SK-N-SH treated with all-trans-retinoic acid at 6 μM for 48 hours (cell line): ENCODE data around the gene POLR1E.

ENCODE experiments used
- ATAC-seq: fragments of 200-7000 bp; cut with Tn5 transposase; 3 replicates; pipeline ENCODE4 v1.9.1; 2020; ENCODE audit warnings: mild to moderate bottlenecking, moderate library complexity
- BACH2 ChIP-seq: fragments of 250-450 bp; sonication (Bioruptor Pico); IDR thresholded peaks from 2 replicates; pipeline ENCODE4 v1.9.0; 2021; ENCODE audit warnings: mild to moderate bottlenecking, borderline replicate concordance
- CSDC2 ChIP-seq: fragments of 250-450 bp; sonication (Bioruptor Pico); IDR thresholded peaks from 2 replicates; pipeline ENCODE4 v1.5.0; 2020; ENCODE audit warnings: mild to moderate bottlenecking, moderate library complexity
- ESRRG ChIP-seq: fragments of 250-450 bp; sonication (Bioruptor Pico); IDR thresholded peaks from 2 replicates; pipeline ENCODE4 v1.6.1; 2021; ENCODE audit warnings: mild to moderate bottlenecking
- GLIS3 ChIP-seq: fragments of 250-450 bp; sonication (Bioruptor Pico); IDR thresholded peaks from 2 replicates; pipeline ENCODE4 v1.5.0; 2020; ENCODE audit warnings: mild to moderate bottlenecking, moderate library complexity
- ISL1 ChIP-seq: fragments of 250-450 bp; sonication (Bioruptor Pico); IDR thresholded peaks from 2 replicates; pipeline ENCODE4 v2.1.2; 2022; ENCODE audit warnings: mild to moderate bottlenecking, moderate library complexity
- OSR1 ChIP-seq: fragments of 250-450 bp; sonication (Bioruptor Pico); IDR thresholded peaks from 2 replicates; pipeline ENCODE4 v1.8.0; 2022; ENCODE audit warnings: moderate library complexity, mild to moderate bottlenecking, inconsistent platforms
- POU6F1 ChIP-seq: fragments of 250-450 bp; sonication (Bioruptor Pico); IDR thresholded peaks from 2 replicates; pipeline ENCODE4 v1.8.0; 2021; ENCODE audit warnings: low read depth, mild to moderate bottlenecking, moderate library complexity, borderline replicate concordance
- PPARA ChIP-seq: fragments of 250-450 bp; sonication (Bioruptor Pico); IDR thresholded peaks from 2 replicates; pipeline ENCODE4 v1.5.0; 2020; ENCODE audit warnings: mild to moderate bottlenecking, borderline replicate concordance
- RARB ChIP-seq: fragments of 250-450 bp; sonication (Bioruptor Pico); IDR thresholded peaks from 2 replicates; pipeline ENCODE4 v1.8.0; 2021; ENCODE audit warnings: mild to moderate bottlenecking, moderate library complexity
- SNAI2 ChIP-seq: fragments of 250-450 bp; sonication (Bioruptor Pico); IDR thresholded peaks from 2 replicates; pipeline ENCODE4 v1.5.0; 2020; ENCODE audit warnings: mild to moderate bottlenecking, moderate library complexity
- TCF4 ChIP-seq: fragments of 250-450 bp; sonication (Bioruptor Pico); IDR thresholded peaks from 2 replicates; pipeline ENCODE4 v1.8.0; 2021; ENCODE audit warnings: mild to moderate bottlenecking, moderate library complexity, borderline replicate concordance
- TOX ChIP-seq: fragments of 250-450 bp; sonication (Bioruptor Pico); IDR thresholded peaks from 2 replicates; pipeline ENCODE4 v1.8.0; 2021; ENCODE audit warnings: mild to moderate bottlenecking, moderate library complexity, borderline replicate concordance
- ZC3H10 ChIP-seq: fragments of 250-450 bp; sonication (Bioruptor Pico); IDR thresholded peaks from 2 replicates; pipeline ENCODE4 v1.5.1; 2021; ENCODE audit warnings: mild to moderate bottlenecking, moderate library complexity
- ZFP3 ChIP-seq: fragments of 250-450 bp; sonication (Bioruptor Pico); IDR thresholded peaks from 2 replicates; pipeline ENCODE4 v1.5.0; 2020; ENCODE audit warnings: mild to moderate bottlenecking, moderate library complexity
- ZFP30 ChIP-seq: fragments of 450-650 bp; formaldehyde crosslinking; IDR thresholded peaks from 2 replicates; pipeline ENCODE4 v1.5.0; 2022; ENCODE audit warnings: mild to moderate bottlenecking, moderate library complexity
- ZNF8 ChIP-seq: fragments of 450-650 bp; formaldehyde crosslinking; IDR thresholded peaks from 2 replicates; pipeline ENCODE4 v1.5.0; 2020; ENCODE audit warnings: mild to moderate bottlenecking, moderate library complexity
- TF ChIP-seq, protein P1 (sequence below): fragments of 250-450 bp; sonication (Bioruptor Pico); IDR thresholded peaks from 2 replicates; pipeline ENCODE4 v1.5.0; 2020; ENCODE audit warnings: mild to moderate bottlenecking, moderate library complexity
- TF ChIP-seq, protein P2 (sequence below): fragments of 250-450 bp; sonication (Bioruptor Pico); IDR thresholded peaks from 2 replicates; pipeline ENCODE4 v1.8.0; 2020; ENCODE audit warnings: mild to moderate bottlenecking, moderate library complexity, borderline replicate concordance
- TF ChIP-seq, protein P3 (sequence below): fragments of 250-450 bp; sonication (Bioruptor Pico); IDR thresholded peaks from 2 replicates; pipeline ENCODE4 v1.5.1; 2020; ENCODE audit warnings: low read depth, mild to moderate bottlenecking, moderate library complexity

POLR1E gene

GRCh38 chr9:37453827-37454226 is 31.9 kb upstream of the POLR1E start:
- ATAC-seq, result no peak
- TF ChIP-seq GLIS3 (CRISPR knock-in tag) (no peak), TCF4 (CRISPR knock-in tag) (no peak), ZFP30 (CRISPR knock-in tag) (no peak), ISL1 (CRISPR knock-in tag) (no peak), PPARA (no peak), TOX (CRISPR knock-in tag) (no peak), SNAI2 (no peak), CSDC2 (CRISPR knock-in tag) (no peak), RARB (CRISPR knock-in tag) (no peak), POU6F1 (CRISPR knock-in tag) (no peak), ESRRG (CRISPR knock-in tag) (no peak), ZFP3 (CRISPR knock-in tag) (no peak), BACH2 (no peak)
- TF ChIP-seq, protein P1, sequence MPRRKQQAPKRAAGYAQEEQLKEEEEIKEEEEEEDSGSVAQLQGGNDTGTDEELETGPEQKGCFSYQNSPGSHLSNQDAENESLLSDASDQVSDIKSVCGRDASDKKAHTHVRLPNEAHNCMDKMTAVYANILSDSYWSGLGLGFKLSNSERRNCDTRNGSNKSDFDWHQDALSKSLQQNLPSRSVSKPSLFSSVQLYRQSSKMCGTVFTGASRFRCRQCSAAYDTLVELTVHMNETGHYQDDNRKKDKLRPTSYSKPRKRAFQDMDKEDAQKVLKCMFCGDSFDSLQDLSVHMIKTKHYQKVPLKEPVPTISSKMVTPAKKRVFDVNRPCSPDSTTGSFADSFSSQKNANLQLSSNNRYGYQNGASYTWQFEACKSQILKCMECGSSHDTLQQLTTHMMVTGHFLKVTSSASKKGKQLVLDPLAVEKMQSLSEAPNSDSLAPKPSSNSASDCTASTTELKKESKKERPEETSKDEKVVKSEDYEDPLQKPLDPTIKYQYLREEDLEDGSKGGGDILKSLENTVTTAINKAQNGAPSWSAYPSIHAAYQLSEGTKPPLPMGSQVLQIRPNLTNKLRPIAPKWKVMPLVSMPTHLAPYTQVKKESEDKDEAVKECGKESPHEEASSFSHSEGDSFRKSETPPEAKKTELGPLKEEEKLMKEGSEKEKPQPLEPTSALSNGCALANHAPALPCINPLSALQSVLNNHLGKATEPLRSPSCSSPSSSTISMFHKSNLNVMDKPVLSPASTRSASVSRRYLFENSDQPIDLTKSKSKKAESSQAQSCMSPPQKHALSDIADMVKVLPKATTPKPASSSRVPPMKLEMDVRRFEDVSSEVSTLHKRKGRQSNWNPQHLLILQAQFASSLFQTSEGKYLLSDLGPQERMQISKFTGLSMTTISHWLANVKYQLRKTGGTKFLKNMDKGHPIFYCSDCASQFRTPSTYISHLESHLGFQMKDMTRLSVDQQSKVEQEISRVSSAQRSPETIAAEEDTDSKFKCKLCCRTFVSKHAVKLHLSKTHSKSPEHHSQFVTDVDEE, result no peak
- TF ChIP-seq, protein P2, sequence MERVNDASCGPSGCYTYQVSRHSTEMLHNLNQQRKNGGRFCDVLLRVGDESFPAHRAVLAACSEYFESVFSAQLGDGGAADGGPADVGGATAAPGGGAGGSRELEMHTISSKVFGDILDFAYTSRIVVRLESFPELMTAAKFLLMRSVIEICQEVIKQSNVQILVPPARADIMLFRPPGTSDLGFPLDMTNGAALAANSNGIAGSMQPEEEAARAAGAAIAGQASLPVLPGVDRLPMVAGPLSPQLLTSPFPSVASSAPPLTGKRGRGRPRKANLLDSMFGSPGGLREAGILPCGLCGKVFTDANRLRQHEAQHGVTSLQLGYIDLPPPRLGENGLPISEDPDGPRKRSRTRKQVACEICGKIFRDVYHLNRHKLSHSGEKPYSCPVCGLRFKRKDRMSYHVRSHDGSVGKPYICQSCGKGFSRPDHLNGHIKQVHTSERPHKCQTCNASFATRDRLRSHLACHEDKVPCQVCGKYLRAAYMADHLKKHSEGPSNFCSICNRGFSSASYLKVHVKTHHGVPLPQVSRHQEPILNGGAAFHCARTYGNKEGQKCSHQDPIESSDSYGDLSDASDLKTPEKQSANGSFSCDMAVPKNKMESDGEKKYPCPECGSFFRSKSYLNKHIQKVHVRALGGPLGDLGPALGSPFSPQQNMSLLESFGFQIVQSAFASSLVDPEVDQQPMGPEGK, result no peak

- no peak for ATAC-seq
- TF ChIP-seq BACH2 (no peak), OSR1 (CRISPR knock-in tag) (no peak), GLIS3 (CRISPR knock-in tag) (no peak), POU6F1 (CRISPR knock-in tag) (no peak), PPARA (no peak), ZC3H10 (CRISPR knock-in tag) (no peak), RARB (CRISPR knock-in tag) (no peak), ZFP3 (CRISPR knock-in tag) (no peak), ZFP30 (CRISPR knock-in tag) (no peak), SNAI2 (no peak), CSDC2 (CRISPR knock-in tag) (no peak), ISL1 (CRISPR knock-in tag) (no peak), TCF4 (CRISPR knock-in tag) (no peak), ZNF8 (no peak), TOX (CRISPR knock-in tag) (no peak), ESRRG (CRISPR knock-in tag) (no peak)
- TF ChIP-seq, protein P2, result no peak
- TF ChIP-seq, protein P3, sequence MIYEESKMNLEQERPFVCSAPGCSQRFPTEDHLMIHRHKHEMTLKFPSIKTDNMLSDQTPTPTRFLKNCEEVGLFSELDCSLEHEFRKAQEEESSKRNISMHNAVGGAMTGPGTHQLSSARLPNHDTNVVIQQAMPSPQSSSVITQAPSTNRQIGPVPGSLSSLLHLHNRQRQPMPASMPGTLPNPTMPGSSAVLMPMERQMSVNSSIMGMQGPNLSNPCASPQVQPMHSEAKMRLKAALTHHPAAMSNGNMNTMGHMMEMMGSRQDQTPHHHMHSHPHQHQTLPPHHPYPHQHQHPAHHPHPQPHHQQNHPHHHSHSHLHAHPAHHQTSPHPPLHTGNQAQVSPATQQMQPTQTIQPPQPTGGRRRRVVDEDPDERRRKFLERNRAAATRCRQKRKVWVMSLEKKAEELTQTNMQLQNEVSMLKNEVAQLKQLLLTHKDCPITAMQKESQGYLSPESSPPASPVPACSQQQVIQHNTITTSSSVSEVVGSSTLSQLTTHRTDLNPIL (CRISPR knock-in tag), result no peak
Measured at GRCh38 chr9:37454238-37454637, 31.5 kb upstream of the POLR1E start.
